SK-N-SH (cell line): Measurements from ENCODE around the gene PEX14. TPM values are rescaled to one million over a fixed set of nuclear protein-coding genes. Genes with fewer than 3 reads are reported as not detected.

Source experiments
- CTCF ChIA-PET: fragments of 300-600, 350-600 bp; formaldehyde crosslinking; extraction: SDS; loops from one replicate; lab custom pipeline; 2021; lab: Yijun Ruan, JAX
- POLR2A ChIA-PET: fragments of 350-600 bp; sonication (Branson Sonifier 250); formaldehyde crosslinking; extraction: SDS; loops from one replicate; lab custom pipeline; 2020; ENCODE audit warnings: antibody characterized with exemption, inconsistent platforms; lab: Yijun Ruan, JAX
- DNase-seq: peaks from one replicate; pipeline ENCODE4 v3.0.0; 2012
- H2AFZ ChIP-seq: fragments of 200-600 bp; sonication (generic); 2 replicates; pipeline ENCODE4 v1.8.1; 2016; ENCODE audit warnings: antibody characterized with exemption, mild to moderate bottlenecking, low read depth
- H3F3A ChIP-seq: fragments of 200-600 bp; sonication (generic); replicated peaks from 2 replicates; pipeline ENCODE3; 2016; ENCODE audit warnings: antibody characterized with exemption, mild to moderate bottlenecking; ENCODE audit not compliant: insufficient read depth
- H3K27ac ChIP-seq, 2 experiments: fragments of 200-500 bp in 1 of 2; fragments of 200-600 bp in 1 of 2; sonication (Bioruptor generic) in 1 of 2; sonication (generic), shearing (Covaris generic) in 1 of 2; 2 replicates each; pipeline versions ENCODE4 v1.5.1 to v1.6.1; 2014 to 2016; ENCODE audit warnings: low read depth in 2 of 2, inconsistent platforms in 1 of 2, low read length in 1 of 2, mild to moderate bottlenecking in 1 of 2, mixed read lengths in 1 of 2
- H3K27me3 ChIP-seq: fragments of 200-600 bp; sonication (generic), shearing (Covaris generic); 2 replicates; pipeline ENCODE4 v1.6.1; 2016; ENCODE audit warnings: mixed run types; ENCODE audit not compliant: insufficient read depth
- H3K36me3 ChIP-seq, 2 experiments: fragments of 200-500 bp in 1 of 2; fragments of 200-600 bp in 1 of 2; sonication (Bioruptor generic) in 1 of 2; sonication (generic) in 1 of 2; replicated peaks in 1 of 2; 2 replicates each; pipeline versions ENCODE3 to v1.5.1; 2014 to 2016; ENCODE audit warnings: low read length in 1 of 2, mild to moderate bottlenecking in 1 of 2; ENCODE audit not compliant: insufficient read depth in 2 of 2, control insufficient read depth in 1 of 2
- H3K4me1 ChIP-seq, 2 experiments: fragments of 200-500 bp in 1 of 2; fragments of 200-600 bp in 1 of 2; sonication (Bioruptor generic) in 1 of 2; sonication (generic), shearing (Covaris generic) in 1 of 2; 2 replicates each; pipeline versions ENCODE4 v1.5.1 to v1.6.1; 2014 to 2016; ENCODE audit warnings: low read depth in 1 of 2, low read length in 1 of 2, mixed run types in 1 of 2; ENCODE audit not compliant: insufficient read depth in 2 of 2, control insufficient read depth in 1 of 2
- H3K4me2 ChIP-seq: fragments of 200-600 bp; sonication (generic), shearing (Covaris generic); 2 replicates; pipeline ENCODE4 v1.6.1; 2017; ENCODE audit warnings: mixed run types
- H3K4me3 ChIP-seq, 2 experiments: fragments of 200-500 bp in 1 of 2; fragments of 200-600 bp in 1 of 2; sonication (Bioruptor generic) in 1 of 2; sonication (generic), shearing (Covaris generic) in 1 of 2; 2 replicates each; pipeline versions ENCODE4 v1.5.1 to v1.8.1; 2014 to 2016; ENCODE audit warnings: low read depth in 2 of 2, inconsistent platforms in 1 of 2, low read length in 1 of 2, mild to moderate bottlenecking in 1 of 2, mixed read lengths in 1 of 2, moderate library complexity in 1 of 2
- H3K79me2 ChIP-seq: fragments of 200-600 bp; sonication (generic); 2 replicates; pipeline ENCODE4 v1.8.1; 2017; ENCODE audit warnings: mild to moderate bottlenecking; ENCODE audit not compliant: insufficient read depth
- H3K9ac ChIP-seq: fragments of 200-600 bp; sonication (generic); 2 replicates; pipeline ENCODE4 v1.6.1; 2017; ENCODE audit warnings: mixed run types
- H3K9me2 ChIP-seq: fragments of 200-600 bp; sonication (generic); 2 replicates; pipeline ENCODE4 v1.6.1; 2017; ENCODE audit warnings: mixed run types
- H3K9me3 ChIP-seq: fragments of 200-600 bp; sonication (generic); 2 replicates; pipeline ENCODE4 v1.6.1; 2017; ENCODE audit warnings: mixed run types, mild to moderate bottlenecking, moderate library complexity
- H4K20me1 ChIP-seq: fragments of 200-600 bp; sonication (generic); 2 replicates; pipeline ENCODE4 v1.6.1; 2017; ENCODE audit warnings: mild to moderate bottlenecking, mixed run types; ENCODE audit not compliant: insufficient read depth
- CHD2 ChIP-seq: fragments of 150-350 bp; IDR thresholded peaks from 2 replicates; pipeline ENCODE4 v1.6.1; 2018; ENCODE audit warnings: low read length; ENCODE audit not compliant: partially characterized antibody
- ELF1 ChIP-seq: IDR thresholded peaks from 2 replicates; pipeline ENCODE4 v1.4.0; 2012
- FOXJ3 ChIP-seq: sonication (generic); formaldehyde crosslinking; IDR thresholded peaks from 2 replicates; pipeline ENCODE4 v1.5.1; 2020; ENCODE audit warnings: mild to moderate bottlenecking, missing genetic modification reagents
- IRF3 ChIP-seq: fragments of 150-350 bp; IDR thresholded peaks from 2 replicates; pipeline ENCODE4 v1.6.1; 2016; ENCODE audit warnings: mild to moderate bottlenecking, low read depth, low read length
- MEF2A ChIP-seq: IDR thresholded peaks from 2 replicates; pipeline ENCODE4 v1.4.0; 2012; ENCODE audit warnings: low read depth, borderline replicate concordance
- RCOR1 ChIP-seq: fragments of 150-350 bp; IDR thresholded peaks from 2 replicates; pipeline ENCODE4 v1.6.1; 2017; ENCODE audit warnings: antibody characterized with exemption, low read length
- TCF12 ChIP-seq: IDR thresholded peaks from 2 replicates; pipeline ENCODE4 v1.4.0; 2012
- TEAD4 ChIP-seq: IDR thresholded peaks from 2 replicates; pipeline ENCODE4 v1.4.0; 2012; ENCODE audit warnings: mild to moderate bottlenecking, borderline replicate concordance; ENCODE audit not compliant: insufficient read depth
- WGBS: methylation state at CpG from one replicate; pipeline ENCODE4 v1.1.6; 2017; ENCODE audit warnings: low lambda C conversion rate; 5-methylcytosine and 5-hydroxymethylcytosine counted together
- polyA plus RNA-seq, 3 experiments: library from polyadenylated mRNA; depleted of rRNA; stranded (reverse); fragments of >200 nt; gene quantifications; 2 replicates each; pipeline ENCODE4 v1.2.3, GENCODE V29; 2012

PEX14 gene
- polyA plus RNA-seq, 1 of the 3 experiments (the other 2 are of a cell fraction), result 36.2 TPM

DNA sequence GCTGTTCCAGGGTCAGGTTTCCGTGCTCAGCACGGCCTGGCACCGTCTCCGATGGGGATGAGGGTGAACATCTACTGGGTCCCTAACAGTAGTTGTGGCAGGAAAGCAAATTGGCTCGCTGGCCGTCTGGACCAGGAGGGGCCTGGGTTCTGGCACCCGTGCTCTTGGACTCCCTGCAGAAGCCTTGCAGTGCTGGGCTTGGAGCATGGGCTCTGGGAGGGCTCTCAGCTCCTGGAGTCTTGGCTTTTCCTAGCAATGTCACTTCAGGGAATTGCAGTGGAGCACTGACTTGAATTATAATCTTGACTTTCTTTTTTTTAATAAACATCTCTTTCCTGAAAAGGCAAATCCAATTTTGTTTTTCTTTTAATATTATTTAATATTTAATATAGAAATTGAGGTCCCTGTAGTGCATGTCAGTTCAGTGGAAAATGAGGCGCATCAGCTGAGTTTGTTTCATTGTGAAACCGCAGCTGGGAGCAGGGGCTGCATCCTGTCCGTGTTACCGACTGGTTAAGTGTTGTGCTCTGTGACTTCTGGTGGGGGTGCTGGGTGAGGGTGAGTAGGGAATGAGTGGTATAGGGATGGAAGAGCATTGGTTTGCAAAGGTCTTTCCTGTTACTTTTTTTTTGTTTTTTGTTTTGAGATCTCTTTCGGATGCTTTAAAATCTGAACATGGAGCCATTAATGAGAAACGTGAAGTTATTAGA is 64.1 kb downstream of the PEX14 start:
- no peak for TF ChIP-seq CHD2
- no peak for TF ChIP-seq MEF2A
- TF ChIP-seq TCF12, result no peak
- TF ChIP-seq FOXJ3 (CRISPR knock-in tag), result no peak
- TF ChIP-seq RCOR1, result no peak
- no peaks in the 10 kb centered on the region; the same call in 1 of the 2 replicates for H3K79me2 ChIP-seq
- no peak overlapping the region; a peak in 1 of 4 replicates for H3K27ac ChIP-seq
- H3K9me3 ChIP-seq, result no peaks in the 10 kb centered on the region
- no peaks in the 10 kb centered on the region for H3K9me2 ChIP-seq
- H4K20me1 ChIP-seq, result no peaks in the 10 kb centered on the region
- DNase-seq, result no peak
- H3K4me1 ChIP-seq, result peaks cover 7 to 32% of the 10 kb centered on the region in 2 experiments; a peak in 3 of 4 replicates
- H3K9ac ChIP-seq, result no peak overlapping the region
- POLR2A ChIA-PET, result interaction anchor here (0.5 kb wide), 1 partner anchor 35 kb away, joined by 3 read pairs; no protein-coding TSS in a partner anchor
- CTCF ChIA-PET, result interaction anchor here (0.9 to 2.6 kb wide), 3 partner anchors 11 to 328 kb away, joined by 3 to 11 read pairs (median 7); no protein-coding TSS in a partner anchor
- no peaks in the 10 kb centered on the region for H3K27me3 ChIP-seq
- H3K4me2 ChIP-seq, result no peak overlapping the region
- H3K36me3 ChIP-seq, result peaks cover 12 to 27% of the 10 kb centered on the region in 2 experiments
- no peak overlapping the region for H2AFZ ChIP-seq
- 96% methylated on average over 10 of the region's 13 CpGs for WGBS
- H3K4me3 ChIP-seq, result no peak overlapping the region
- H3F3A ChIP-seq, result no peaks in the 10 kb centered on the region

GRCh38 chr1:10539411-10540043 is 64.8 kb downstream of the PEX14 start:
- CTCF ChIA-PET, result interaction anchor here (1.3 kb wide), 1 partner anchor 26 kb away, joined by 4 read pairs; no protein-coding TSS in a partner anchor
- no peak for TF ChIP-seq ELF1
- no peak for TF ChIP-seq TEAD4
- TF ChIP-seq CHD2, result no peak
- no peak for TF ChIP-seq IRF3
- TF ChIP-seq MEF2A, result 0 out of 2 replicates have a peak, but pooled peaks have one; percentile 22
- Histone ChIP-seq H3K9me2 (no peaks in the 10 kb centered on the region), H3K36me3 (peaks cover 12 to 27% of the 10 kb centered on the region in 2 experiments), H2AFZ (no peak overlapping the region), H3K9me3 (no peaks in the 10 kb centered on the region), H3K79me2 (no peaks in the 10 kb centered on the region; the same call in 1 of the 2 replicates), H3K4me3 (no peak overlapping the region), H3K4me1 (peaks cover 7 to 32% of the 10 kb centered on the region in 2 experiments; a peak in 3 of 4 replicates), H3K27me3 (no peaks in the 10 kb centered on the region), H4K20me1 (no peaks in the 10 kb centered on the region), H3K27ac (no peak overlapping the region; a peak in 1 of 4 replicates), H3K4me2 (no peak overlapping the region; the same call in 1 of the 2 replicates), H3K9ac (no peak overlapping the region), H3F3A (no peaks in the 10 kb centered on the region)
- 75% methylated on average over 4 of the region's 4 CpGs for WGBS
- POLR2A ChIA-PET, result no interaction called here
- no peak for DNase-seq
